H1 (cell line): Measurements from ENCODE around the gene PPIF. TPM values are rescaled to one million over a fixed set of nuclear protein-coding genes. Genes with fewer than 3 reads are reported as not detected.

Experiments used
- EZH2 ChIP-seq: fragments of 200-600 bp; sonication (generic); IDR thresholded peaks from 2 replicates; pipeline ENCODE4 v1.7.1; 2012; ENCODE audit warnings: low read depth, mild to moderate bottlenecking, moderate library complexity, low read length, inconsistent platforms; ENCODE audit not compliant: severe bottlenecking
- HDAC6 ChIP-seq: IDR thresholded peaks from one replicate; pipeline ENCODE4 v1.7.1; 2012; ENCODE audit warnings: low read depth, mild to moderate bottlenecking, inconsistent platforms, low read length, moderate library complexity
- polyA plus RNA-seq, 7 experiments: library from polyadenylated mRNA; depleted of rRNA in 3 of 7; stranded (reverse) in 5 of 7; unstranded in 2 of 7; fragments of >200 nt in 5 of 7; fragments of 200-250 nt in 2 of 7; gene quantifications; 1 replicate in 5 of 7; 2 replicates in 1 of 7; 4 replicates in 1 of 7; pipeline versions ENCODE4 v1.2.1 to v1.2.3, GENCODE V29; 2011 to 2013; ENCODE audit warnings: missing spikeins in 2 of 7, mixed read lengths in 2 of 7
- total RNA-seq: library from RNA; stranded (reverse); fragmentation: NEBNext Ultra II Directional; extraction: Animal tissue kit (Norgen Biotek cat#: 25700); gene quantifications from 2 replicates; pipeline ENCODE4 v1.2.1, GENCODE V29; 2021
- TF ChIP-seq, protein P1 (sequence below), 3 experiments: IDR thresholded peaks; 1 replicate in 2 of 3; 2 replicates in 1 of 3; pipeline versions ENCODE4 v1.5.1 to v1.6.1; 2011; ENCODE audit warnings: low read length in 3 of 3, mild to moderate bottlenecking in 3 of 3, inconsistent platforms in 2 of 3, low read depth in 1 of 3, moderate library complexity in 1 of 3; ENCODE audit not compliant: insufficient read depth in 1 of 3; ENCODE audit errors: control extremely low read depth in 1 of 3

Gene PPIF
- total and polyA plus RNA-seq, 2 of the 8 experiments (the other 6 are each of a cell fraction or from before 2014, with no cell fraction given) = 70.2 to 77.6 TPM

DNA sequence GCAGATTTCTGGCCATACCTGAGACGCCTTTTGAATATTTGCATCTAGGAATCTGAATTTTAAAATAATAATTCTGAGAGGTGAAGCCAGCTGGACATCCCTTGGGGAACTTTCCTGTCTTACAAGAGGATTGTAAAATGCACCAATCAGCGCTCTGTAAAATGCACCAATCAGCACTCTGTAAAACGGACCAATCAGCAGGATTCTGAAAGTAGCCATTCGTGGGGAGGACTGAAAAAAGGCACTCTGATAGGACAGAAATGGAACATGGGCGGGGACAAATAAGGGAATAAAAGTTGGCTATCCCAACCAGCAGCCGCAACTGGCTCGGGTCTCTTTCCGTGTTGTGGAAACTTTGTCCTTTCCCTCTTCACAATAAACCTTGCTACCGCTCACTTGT lies 9.9 kb downstream of the PPIF start (continued):
- TF ChIP-seq, protein P1, sequence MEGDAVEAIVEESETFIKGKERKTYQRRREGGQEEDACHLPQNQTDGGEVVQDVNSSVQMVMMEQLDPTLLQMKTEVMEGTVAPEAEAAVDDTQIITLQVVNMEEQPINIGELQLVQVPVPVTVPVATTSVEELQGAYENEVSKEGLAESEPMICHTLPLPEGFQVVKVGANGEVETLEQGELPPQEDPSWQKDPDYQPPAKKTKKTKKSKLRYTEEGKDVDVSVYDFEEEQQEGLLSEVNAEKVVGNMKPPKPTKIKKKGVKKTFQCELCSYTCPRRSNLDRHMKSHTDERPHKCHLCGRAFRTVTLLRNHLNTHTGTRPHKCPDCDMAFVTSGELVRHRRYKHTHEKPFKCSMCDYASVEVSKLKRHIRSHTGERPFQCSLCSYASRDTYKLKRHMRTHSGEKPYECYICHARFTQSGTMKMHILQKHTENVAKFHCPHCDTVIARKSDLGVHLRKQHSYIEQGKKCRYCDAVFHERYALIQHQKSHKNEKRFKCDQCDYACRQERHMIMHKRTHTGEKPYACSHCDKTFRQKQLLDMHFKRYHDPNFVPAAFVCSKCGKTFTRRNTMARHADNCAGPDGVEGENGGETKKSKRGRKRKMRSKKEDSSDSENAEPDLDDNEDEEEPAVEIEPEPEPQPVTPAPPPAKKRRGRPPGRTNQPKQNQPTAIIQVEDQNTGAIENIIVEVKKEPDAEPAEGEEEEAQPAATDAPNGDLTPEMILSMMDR (IDR thresholded peaks at IDR 0.05; ENCODE audit: control extremely low read depth in 1 of 3, insufficient read depth in 1 of 3, low read depth in 1 of 3, low read length in 3 of 3) = no peak
- TF ChIP-seq EZH2 (no peak), HDAC6 (no peak)
